ENCODE results near the gene UNC93B1. TPM values are rescaled to one million over a fixed set of nuclear protein-coding genes. Genes with fewer than 3 reads are reported as not detected.

Gene UNC93B1
- total and polyA plus RNA-seq, 10 donors = 110 to 192 (median 132) TPM

- Histone ChIP-seq H3K27ac (peak overlapping the region; percentile 63 to 93 (median 90)), H3K9me3 (no peaks in the 10 kb centered on the region), H3K27me3 (replicated peaks in 1 of 7) (peaks cover 0 to 5% (median 0%) of the 10 kb centered on the region in 7 donors), H3K4me3 (peak overlapping the region in 6 of 8 donors; percentile 28 to 65 (median 34)), H3K36me3 (peaks cover 0 to 21% (median 0%) of the 10 kb centered on the region in 6 donors), H3K4me1 (peaks cover 11 to 88% (median 67%) of the 10 kb centered on the region in 6 donors)
- TF ChIP-seq POLR2AphosphoS5 (IDR thresholded peaks at IDR 0.05) (no peak), CTCF (IDR thresholded peaks at IDR 0.05 in 8 of 11, conservative IDR thresholded peaks at IDR 0.05 in 3 of 11) (no peak), POLR2A (IDR thresholded peaks at IDR 0.05) (no peak)
- no peak for DNase-seq
- WGBS, 5 donors = 58 to 66% (median 63%) methylated on average over 14 to 16 of the region's 16 CpGs
- intact Hi-C loops (cut with DNase I; ENCODE audit: low total_unique reads) = no loop called here
Measured at GRCh38 chr11:68011051-68011943, 7.4 kb upstream of the UNC93B1 start.

- Histone ChIP-seq H3K27ac (peak within 1 kb of the TSS; percentile 63 to 93 (median 90)), H3K36me3 (peaks cover 0 to 12% (median 0%) of the 10 kb centered on the region in 6 donors), H3K4me3 (peak within 1 kb of the TSS in 6 of 8 donors; percentile 28 to 65 (median 34)), H3K4me1 (peaks cover 11 to 97% (median 72%) of the 10 kb centered on the region in 6 donors), H3K27me3 (replicated peaks in 1 of 7) (peaks cover 0 to 5% (median 0%) of the 10 kb centered on the region in 7 donors), H3K9me3 (no peaks in the 10 kb centered on the region)
- TF ChIP-seq CTCF (IDR thresholded peaks at IDR 0.05 in 8 of 11, conservative IDR thresholded peaks at IDR 0.05 in 3 of 11) (no peak), POLR2A (IDR thresholded peaks at IDR 0.05) (peak in 1 of 3 donors; percentile 7), POLR2AphosphoS5 (IDR thresholded peaks at IDR 0.05) (peak; percentile 84 to 88 (median 86))
- peak; percentile 93 for DNase-seq
- WGBS, 5 donors = 23 to 41% (median 29%) methylated on average over 22 to 33 of the region's 33 CpGs
- intact Hi-C loops (cut with DNase I; ENCODE audit: low total_unique reads) = no loop called here
Measured at GRCh38 chr11:68010090-68011041, 6.5 kb upstream of the UNC93B1 start, which contains the start of gene ALDH3B1. Gene ALDH3B1 (plus strand): TSS chr11:68010327. CDS start chr11:68015298, 4,971 bp downstream.

GRCh38 chr11:68009391-68010089 lies 5.6 kb upstream of the UNC93B1 start:
- Histone ChIP-seq H3K4me3 (peak overlapping the region in 5 of 8 donors; percentile 28 to 65 (median 38)), H3K4me1 (peaks cover 12 to 98% (median 73%) of the 10 kb centered on the region in 6 donors), H3K27me3 (replicated peaks in 1 of 7) (peaks cover 0 to 5% (median 0%) of the 10 kb centered on the region in 7 donors), H3K27ac (peak overlapping the region; percentile 63 to 93 (median 90)), H3K9me3 (no peaks in the 10 kb centered on the region), H3K36me3 (peaks cover 0 to 5% (median 0%) of the 10 kb centered on the region in 6 donors)
- DNase-seq = no peak
- WGBS, 5 donors = 21 to 32% (median 23%) methylated on average over 12 of the region's 12 CpGs
- intact Hi-C loops (cut with DNase I; ENCODE audit: low total_unique reads) = no loop called here
- TF ChIP-seq CTCF (IDR thresholded peaks at IDR 0.05 in 8 of 11, conservative IDR thresholded peaks at IDR 0.05 in 3 of 11) = peak in 3 of 11 experiments; percentile 8 to 22 (median 8)
- no peak for TF ChIP-seq POLR2A (IDR thresholded peaks at IDR 0.05)
